TTC549 (cell line): ENCODE results near the gene APC.
"Not testable (repeated sequence)": the region's sequence is repeated elsewhere in the genome, so short reads cannot be mapped to it uniquely, and the experiment has no call there.

Experiments
- FAIRE-seq: peaks from 2 replicates; lab custom pipeline; 2012; peaks lifted over from hg19 to GRCh38; lab: Jason Lieb, UNC

The APC gene

DNA sequence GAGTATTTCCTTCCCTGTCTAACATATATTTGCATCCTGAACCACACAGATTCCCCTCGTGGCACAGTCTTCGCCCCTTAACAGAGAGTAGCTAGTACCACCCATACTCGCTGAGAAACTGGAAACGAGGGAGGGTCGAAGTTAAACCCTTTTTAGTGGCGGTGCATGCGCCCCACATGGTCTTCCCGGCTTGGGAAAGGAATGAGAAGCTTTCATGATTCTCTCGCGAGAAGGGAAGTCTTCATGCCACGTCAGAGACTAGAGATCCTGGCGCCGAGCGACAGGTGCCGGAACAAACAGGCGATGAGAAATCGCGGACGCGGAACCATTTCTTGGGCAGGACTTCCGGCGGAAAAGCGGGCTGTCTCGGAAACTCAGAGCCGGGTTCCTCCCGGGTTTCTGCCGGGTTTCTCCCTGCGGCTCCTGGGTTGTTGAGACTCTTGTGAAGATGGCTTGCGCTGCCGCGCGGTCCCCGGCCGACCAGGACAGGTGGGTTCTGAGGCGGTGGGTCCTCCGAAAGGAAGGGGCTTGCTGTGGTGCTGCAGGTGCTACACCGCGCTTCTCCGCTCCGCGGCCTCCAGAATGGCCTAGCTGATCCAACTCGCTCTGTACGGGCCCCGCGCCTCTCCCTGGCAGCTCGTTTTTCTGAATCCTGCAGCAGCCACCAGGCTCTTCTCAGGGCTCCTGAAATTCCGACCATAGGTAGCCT, 123.4 kb downstream of the APC start, which contains the start of gene SRP19:
SRP19 (plus strand) TSS at position 359 of the 709 bp plus-strand sequence; CDS start at position 449, 90 bp downstream.
- FAIRE-seq = peak; percentile 88

DNA sequence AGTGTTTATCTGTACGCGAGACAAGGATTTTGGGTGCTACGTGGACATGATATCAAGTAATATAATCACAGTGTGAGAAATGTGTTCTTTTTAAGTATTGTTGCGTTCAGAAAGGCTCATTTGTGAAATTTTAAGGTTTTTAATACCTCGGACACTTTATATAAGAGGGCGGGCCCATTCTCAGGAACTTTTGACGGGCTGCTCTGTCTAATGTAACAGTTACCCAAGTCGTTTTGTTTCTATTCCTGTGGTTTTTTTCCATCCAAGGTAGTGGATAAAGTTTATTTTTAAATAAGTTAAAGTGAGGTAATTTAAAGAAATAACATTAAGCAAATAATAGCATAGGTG, 123.9 kb downstream of the APC start:
- no peak for FAIRE-seq

DNA sequence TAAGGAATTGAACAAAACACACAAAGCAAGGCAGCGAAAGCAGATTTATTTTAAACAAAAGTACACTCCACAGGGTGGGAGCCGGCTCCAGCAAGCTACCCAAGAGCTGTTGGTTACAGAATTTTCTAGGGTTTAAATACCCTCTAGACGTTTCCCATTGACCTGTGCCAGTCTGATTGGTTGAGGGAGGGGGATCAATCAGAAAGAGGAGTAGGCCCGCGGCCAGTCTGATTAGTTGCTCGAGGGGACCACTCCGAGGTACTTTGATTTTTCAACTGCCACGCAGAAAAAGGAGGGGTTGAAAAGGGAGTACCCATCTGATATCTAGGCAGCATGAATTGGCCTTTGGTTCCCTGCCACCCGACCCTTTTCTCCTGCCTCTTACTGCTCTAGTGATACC, 124.4 kb downstream of the APC start:
- FAIRE-seq = no peak

DNA sequence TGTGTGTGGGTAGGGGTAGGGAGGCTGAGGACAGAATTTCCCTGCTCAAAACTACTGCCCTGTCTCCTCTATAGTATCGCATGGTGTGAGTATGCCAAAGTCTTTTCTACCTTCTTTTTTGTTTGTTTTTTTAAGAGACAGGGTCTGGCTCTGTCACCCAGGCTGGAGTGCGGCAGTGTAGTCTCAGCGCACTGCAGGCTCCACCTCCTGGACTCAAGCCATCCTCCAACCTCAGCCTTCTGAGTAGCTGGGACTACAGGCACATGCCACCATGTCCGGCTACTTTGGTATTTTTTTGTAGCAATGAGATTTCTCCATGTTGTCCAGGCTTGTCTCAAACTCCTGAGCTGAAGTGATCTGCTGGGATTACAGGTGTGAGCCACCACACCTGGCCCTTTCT, 125.9 kb downstream of the APC start:
- FAIRE-seq = no peak

DNA sequence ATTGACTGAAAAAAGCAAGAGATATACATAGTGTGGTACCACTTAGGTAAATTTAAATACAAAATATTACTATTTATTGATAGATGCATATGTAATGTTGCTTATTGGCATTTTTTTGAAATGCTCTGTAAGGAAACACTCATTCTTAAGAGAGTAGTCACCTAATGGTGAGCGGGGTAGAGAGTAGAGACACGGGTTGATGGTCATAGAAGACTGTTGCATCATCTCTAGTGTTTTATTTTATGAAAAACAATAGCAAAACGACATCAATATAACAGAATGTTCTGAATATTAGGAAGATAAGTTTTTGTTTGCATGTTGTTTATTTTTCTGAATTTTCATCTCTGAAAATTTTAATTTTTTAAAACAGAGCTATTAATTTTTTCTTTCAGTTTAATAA, 127.4 kb downstream of the APC start:
- FAIRE-seq = no peak

DNA sequence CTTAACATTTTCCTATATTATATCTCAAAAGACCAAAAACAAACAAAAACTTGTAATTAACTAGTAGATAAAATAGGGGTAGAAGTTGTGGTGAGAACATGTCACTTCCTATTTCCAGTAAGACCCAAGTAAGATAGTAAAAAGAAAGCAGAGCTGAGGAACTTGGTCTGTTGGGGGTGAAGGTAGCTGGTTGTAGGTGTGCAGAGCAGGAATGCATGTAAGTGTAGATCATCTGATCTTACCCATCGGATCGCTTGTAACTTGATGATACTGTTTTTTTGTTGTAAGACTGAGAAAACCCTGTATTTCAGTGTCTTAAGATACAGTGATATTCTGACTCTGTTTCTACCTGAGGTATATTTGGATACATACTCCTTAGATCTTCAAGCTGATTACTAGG, 129.1 kb downstream of the APC start:
- FAIRE-seq = no peak

DNA sequence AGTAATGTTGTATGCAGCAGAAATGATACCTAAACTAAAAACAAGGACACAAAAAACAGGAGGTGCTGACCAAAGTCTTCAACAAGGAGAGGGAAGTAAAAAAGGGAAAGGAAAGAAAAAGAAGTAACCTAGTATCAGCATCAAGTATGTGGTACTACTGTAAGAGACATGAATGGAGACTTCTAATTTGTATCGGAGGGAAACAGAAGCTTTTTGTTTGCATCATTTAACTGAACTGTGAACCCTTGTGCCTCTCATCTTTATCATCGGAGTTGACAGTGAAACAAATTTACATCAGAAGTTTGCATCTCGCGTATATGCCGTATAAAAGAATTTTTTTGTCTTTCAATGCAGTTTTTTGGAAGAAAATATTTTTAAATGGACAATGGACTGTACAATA, 129.7 kb downstream of the APC start:
- FAIRE-seq = no peak

DNA sequence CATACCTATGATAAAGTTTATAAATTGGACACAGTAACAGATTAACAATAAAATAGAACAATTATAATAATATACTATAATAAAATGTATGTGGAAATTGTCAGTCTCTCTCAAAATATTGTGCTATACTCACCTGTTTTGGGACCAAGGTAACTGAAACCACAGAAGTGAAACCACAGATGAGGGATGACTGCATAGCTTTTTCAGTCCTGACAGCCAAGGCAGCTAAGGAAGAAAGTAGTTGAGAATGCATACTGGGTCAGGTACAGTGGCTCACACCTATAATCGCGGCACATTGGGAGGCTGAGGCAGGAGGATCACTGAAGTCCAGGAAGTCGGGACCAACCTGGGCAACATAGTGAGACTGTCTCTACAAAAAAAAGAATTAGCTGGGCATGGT, 132.3 kb downstream of the APC start:
- no peak for FAIRE-seq

DNA sequence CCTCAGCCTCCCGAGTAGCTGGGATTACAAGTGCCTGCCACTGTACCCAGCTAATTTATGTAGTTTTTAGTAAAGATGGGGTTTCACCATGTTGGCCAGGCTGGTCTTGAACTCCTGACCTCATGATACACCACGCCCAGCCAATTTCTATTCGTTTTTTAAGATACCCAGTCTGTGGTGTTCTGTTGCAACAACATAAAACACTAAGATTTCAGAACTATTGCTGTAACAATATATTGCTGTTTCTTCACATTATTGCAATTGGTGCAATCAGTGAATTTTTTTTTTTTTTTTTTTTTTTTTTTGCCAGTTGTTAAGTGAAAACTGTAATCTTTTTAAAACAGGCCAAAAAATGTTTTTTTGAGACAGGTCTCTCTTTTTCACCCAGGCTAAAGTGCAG, 133.3 kb downstream of the APC start:
- FAIRE-seq = no peak

DNA sequence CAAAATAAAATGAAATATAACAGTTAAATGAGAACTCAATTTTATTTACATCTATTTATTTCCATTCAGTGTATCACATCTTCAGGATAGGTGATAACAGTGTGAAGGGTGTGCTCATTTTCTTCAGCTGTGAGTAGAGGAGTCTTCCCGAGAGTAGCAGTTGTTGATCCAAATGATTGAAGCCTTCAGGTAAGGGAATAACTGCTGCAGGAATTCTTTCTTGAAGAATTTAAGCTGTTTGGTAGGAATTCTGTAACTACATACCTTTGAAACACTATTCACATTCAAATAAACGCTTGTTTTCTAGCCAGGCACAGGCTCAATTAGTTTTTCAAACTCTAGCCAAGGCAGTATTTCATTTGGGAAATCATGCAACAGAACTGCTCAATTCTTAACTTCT, 138.7 kb downstream of the APC start:
- FAIRE-seq = no peak

DNA sequence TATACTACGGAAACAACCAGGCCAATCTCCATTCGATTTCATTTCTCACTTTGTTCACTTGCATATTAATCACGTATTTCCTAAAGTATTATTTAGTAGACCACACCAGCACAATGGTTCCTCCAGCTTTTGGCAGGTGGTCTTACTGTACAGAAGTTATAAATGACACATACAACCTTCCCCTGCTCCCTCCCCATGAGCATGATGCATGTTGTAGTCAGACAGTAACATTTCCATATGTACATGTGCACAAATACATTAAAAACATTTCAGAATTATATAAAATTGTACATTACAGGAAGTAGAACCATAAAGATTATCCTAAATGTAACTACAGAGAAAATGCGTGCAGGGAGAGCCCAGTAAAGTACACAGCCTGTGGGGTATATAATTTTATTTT, 140.4 kb downstream of the APC start:
- no peak for FAIRE-seq

DNA sequence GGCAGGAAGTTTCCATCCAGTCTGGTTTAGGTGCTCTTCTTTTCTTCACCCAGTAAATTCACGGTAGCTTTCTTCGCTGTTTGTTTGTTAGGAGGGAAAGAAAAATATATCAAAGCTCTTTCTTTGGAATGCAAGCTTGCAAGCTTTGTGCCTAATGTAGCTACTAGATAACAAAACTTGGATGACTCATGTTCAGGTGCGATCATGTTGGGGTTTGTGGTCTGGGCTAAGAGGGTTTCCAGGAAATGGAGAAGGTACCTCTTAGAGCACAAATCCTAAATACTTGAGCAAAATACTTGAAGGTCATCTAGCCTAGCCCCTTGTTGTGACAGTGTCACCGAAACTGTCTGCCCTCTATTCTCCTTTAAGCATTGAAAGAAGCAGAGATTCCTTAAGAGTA, 141.1 kb downstream of the APC start:
- FAIRE-seq = no peak

DNA sequence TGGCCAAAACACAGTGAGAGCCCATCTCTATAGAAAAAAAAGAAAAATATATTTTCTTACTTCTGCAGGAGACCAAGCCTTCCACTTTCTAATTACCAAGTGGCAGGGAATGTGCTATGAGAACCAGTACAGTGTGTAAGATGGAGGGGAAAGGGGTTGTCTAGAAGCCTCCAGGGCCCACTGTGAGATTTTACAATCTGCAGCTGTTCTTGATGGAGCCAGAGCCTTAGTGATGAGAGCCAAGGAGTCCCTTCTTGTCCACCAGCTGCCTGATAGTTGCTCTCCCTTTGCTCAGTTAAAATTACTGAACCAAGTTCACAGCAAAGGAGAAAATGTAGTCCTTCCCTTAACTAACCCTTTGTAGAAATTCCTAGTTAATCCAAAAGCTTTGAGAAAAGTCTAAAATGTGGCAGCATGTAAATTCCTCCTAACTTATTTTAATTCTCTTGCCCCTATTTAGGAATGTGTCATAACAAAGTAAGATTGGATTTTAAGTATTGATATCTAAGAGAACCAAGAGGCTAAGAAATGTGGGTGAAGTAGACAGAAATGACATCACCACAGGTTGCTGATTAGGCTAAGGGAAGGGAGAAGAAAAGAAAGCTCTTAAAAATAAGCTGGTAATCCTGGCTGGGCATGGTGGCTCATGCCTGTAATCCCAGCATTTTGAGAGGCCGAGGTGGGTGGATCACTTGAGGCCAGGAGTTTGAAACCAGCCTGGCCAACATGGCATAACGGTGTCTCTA, 142.7 kb downstream of the APC start:
- no peak for FAIRE-seq

DNA sequence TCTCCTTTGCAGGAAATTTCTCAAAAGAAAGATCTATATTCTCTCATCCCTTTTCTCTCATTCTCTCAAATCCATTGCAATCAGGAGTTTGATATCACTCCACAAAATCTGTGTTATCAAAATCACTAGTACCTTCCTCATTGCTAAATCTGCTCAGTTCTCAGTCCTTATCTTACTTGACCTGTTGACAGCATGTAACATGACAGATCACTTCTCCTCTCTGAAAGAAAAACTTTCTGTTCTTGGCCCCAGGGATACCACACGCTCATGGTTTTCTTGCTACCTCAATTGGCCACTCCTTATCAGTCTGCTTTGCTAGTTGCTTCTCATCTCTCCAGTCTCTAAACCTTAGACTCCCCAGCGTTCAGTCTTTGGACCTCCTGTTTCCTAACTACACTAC, 145.5 kb downstream of the APC start:
- FAIRE-seq = no peak

DNA sequence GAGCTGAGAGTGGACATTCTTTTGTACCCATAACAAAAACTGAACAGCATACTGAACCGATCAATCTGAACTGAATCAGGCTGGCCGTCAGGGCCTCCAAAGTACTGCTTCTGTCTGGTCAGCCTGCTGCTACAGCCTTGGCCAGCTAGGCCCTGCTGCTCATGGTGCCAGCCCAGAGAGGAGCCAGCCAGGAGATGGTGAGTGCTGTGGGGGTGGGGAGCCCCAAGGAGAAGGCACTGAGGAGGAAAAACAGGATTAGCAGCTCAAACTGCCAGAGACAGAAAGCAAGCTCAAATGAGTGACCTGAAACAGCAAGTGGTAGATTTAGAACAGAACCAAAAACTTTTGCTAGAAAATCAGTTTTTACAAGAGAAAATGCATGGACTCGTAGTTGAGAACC, 147.3 kb downstream of the APC start:
- FAIRE-seq = no peak

DNA sequence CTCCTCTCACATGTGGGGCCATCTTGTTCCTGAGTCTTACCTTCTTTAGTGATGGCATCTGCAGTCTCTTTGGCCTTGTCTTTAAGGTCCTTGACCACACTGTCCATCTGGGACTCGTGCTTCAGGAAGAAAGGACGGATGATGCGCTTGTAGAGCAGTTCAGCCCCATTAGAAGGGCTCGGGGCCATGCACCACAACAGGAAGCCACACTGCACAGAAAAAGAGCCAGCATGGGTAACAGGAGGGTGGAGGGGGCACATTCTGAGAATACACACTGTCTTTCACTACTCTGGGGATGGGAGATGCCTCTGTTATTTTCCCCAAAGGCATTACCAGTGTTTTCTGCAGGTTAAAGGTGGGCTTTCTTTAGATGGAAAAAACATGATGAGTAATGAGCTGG, 149.3 kb downstream of the APC start:
- FAIRE-seq = no peak

DNA sequence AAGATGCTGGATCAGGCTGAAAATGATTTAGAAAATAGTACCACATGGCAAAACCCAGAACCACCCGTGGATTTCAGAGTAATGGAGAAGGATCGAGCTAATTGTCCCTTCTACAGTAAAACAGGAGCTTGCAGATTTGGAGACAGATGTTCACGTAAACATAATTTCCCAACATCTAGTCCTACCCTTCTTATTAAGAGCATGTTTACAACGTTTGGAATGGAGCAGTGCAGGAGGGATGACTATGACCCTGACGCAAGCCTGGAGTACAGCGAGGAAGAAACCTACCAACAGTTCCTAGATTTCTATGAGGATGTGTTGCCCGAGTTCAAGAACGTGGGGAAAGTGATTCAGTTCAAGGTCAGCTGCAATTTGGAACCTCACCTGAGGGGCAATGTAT, 154.4 kb downstream of the APC start:
- FAIRE-seq = not testable (repeated sequence)

DNA sequence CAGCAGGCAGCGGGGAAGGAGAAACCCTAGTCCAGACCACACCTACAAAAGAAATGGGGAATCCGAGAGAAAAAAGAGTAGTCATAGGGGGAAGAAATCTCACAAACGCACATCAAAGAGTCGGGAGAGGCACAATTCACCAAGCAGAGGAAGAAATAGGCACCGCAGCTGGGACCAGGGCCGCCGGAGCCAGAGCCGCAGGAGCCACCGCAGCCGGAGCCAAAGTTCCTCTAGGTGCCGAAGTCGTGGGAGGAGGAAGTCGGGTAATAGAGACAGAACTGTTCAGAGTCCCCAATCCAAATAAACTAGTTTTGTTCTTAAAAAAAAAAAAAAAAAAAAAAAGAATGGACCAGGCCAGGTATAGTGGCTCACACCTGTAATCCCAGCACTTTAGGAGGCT, 155.1 kb downstream of the APC start:
- no peak for FAIRE-seq

DNA sequence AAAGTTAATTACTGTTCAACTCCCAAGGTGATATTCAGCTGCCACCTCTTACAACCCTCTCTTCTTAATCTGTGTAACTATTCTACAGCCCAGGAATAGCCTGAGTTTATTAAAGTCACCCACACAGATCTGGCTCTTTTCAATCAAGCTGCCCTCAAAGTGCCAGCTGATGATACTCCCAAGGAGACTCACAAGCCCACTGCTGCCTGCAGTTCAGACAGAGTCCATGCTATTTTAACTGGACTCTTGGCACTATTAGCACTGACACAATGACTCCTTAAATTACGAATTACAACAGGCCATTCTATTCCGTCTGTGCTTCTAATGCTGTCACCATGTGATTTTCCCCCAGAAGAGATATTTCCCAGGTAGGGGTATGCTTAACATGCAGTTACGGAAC, 158.0 kb downstream of the APC start:
- FAIRE-seq = no peak
